Measurements from ENCODE around the gene GC.
"Not testable (repeated sequence)": the region's sequence is repeated elsewhere in the genome, so short reads cannot be mapped to it uniquely, and the experiment has no call there.

Gene GC

DNA sequence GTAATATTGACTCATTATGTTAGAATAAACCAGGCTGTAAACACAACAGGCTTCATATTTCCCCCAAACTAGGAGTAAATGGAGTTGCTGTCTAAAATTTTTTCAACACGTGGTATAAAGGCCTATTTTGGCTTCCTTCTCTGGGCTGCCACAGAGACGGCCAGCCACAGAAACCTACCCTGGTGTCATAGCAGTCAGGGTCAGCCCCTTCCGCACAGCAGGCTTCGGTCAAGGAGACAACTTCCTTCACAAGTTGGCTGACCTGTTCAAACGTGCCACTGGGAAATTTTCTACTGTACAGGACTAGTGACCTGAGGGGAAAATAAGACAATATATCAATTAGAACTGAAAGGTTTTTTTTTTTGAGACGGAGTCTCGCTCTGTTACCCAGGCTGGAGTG, 15.8 kb downstream of the GC start:
- in situ Hi-C loops (cut with MboI; ENCODE audit: low sequenced_read_pairs), result no loop called here

DNA sequence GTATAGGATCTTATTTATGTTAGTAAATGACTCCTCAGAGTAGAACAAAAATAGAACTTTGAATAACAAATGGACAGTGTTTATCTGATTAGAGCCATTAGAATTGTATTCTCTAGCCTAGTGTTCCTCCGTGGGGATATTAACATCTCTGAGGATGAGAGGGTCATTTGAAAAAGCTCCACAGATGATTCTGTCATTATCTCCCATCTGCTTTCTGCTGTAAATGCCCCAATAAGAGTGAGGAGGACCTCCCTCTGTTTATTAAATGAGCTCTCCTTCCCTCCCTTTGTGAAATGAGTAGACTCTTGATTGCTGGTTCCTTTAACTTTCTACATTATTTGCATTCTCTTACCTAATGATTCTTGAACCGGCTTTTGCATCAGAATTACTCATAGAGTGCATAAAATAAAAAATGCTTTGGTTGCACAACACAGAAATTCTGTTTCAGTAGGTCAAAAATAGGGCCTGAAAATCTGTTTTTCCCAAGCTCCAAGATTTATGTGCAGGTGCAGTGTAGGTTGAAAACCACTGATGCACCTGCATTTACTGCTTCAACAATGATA, 18.0 kb downstream of the GC start:
- in situ Hi-C loops (cut with MboI; ENCODE audit: low sequenced_read_pairs), result no loop called here

DNA sequence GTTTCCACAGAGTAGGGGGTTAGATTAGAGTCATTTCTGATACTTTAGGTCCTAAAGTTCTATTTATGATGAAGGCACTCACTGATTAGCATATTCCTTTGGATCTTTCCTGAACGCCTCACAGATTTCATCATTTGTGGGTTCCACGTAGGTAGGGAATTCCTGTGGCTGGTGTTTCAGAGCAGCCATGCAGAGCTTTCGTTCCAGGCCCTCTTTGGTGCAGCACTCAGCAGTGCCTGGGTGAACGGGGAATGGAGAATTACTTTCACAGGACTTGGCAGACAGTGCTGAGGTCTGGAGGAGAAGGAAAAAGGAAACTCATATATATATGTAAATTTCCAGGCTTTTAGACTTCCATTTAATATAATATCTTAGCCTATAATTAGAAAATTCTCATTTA, 18.5 kb downstream of the GC start:
- in situ Hi-C loops (cut with MboI; ENCODE audit: low sequenced_read_pairs), result no loop called here

DNA sequence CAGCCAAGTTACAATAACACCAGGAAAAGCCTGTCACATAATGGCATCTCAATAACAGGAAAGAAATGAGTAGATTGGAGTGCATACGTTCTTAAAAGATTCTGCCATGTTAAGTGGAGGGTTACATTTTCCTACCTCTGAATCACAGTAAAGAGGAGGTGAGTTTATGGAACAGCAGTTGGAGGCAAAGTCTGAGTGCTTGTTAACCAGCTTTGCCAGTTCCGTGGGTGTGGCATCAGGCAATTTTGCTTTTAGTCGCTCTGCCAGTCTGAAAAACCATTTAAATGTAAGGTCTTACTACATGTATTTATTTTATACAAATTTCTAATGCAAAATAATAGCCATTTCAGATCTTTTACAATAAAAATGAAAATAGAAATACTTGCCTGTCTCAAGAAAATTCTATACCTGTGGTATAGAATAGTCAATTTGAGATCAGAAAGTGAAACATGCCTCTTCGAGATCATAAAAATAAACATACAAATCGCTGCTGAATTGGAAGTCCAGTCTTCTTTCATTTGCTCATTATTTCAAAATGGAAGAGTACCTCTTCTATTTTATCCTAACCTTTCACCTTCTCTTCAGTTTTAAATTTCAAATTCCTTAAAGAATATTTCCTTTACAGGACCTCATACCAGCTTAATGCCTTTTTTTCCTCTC, 31.4 kb downstream of the GC start:
- in situ Hi-C loops (cut with MboI; ENCODE audit: low sequenced_read_pairs), result no loop called here

- in situ Hi-C loops (cut with MboI; ENCODE audit: low sequenced_read_pairs), result no loop called here
These were observed 34.8 kb downstream of the GC start for GRCh38 chr4:71749008-71749594.

DNA sequence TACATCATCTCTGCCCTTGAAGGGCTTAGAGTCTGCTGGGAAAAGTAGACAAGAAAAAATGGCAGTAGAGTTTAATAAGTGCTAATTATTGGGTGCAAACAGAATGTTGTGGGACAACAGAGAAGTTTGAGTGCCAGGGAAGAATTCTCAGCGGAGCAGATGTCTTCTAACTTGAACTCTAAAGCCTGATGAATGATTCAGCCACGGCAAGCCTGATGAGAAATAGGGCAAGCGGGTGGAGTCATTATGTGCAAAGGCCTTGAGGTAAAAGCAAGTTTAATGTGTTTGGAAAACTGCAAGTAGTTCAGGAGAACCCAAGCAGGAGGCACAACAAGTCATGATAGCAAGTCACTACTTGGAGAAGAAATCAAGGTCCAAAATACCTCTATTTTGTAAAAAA, 37.5 kb downstream of the GC start:
- in situ Hi-C loops (cut with MboI; ENCODE audit: low sequenced_read_pairs), result no loop called here

- in situ Hi-C loops (cut with MboI; ENCODE audit: low sequenced_read_pairs), result not testable (repeated sequence)
These were observed 45.1 kb downstream of the GC start for GRCh38 chr4:71738782-71739181.

GRCh38 chr4:71732706-71733105, 51.2 kb downstream of the GC start:
- in situ Hi-C loops (cut with MboI; ENCODE audit: low sequenced_read_pairs), result no loop called here

DNA sequence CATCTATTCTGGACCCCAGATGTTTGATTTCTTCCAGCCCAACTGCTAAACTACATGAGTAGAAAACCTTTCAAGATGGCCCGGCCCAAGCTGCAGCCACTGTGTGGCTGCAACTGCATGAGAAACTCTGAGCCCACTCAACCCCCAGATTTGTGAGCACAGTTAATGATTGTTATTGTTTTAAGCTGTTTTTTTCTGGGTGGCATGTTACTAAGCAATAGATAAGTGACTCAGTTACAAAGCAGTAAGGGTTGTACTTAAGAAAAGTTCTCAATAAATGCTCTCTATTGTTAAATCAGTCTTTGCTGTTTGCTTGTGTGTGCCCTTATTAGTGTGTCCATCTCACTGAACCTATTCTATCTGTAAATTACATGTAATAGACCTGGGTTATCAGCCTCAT, 51.8 kb downstream of the GC start:
- in situ Hi-C loops (cut with MboI; ENCODE audit: low sequenced_read_pairs), result no loop called here

DNA sequence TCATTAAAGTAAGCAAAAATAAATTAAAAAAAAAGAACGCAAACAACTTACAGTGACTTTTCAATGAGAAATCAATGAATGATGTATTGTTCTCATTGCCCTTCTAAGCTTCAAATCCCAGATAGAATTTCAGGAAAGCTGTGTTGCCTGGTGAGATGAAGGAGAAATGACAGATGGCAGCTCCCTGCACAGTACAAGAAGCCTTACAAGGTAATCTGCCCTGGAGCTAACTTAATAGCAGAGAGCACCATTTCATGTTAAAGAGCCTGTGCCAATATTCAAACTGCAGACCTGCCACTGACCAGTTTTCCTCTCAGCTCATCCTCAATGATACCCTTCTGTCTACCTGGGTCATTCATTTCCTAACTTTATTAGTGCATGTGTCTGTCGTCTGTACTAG, 54.0 kb downstream of the GC start:
- in situ Hi-C loops (cut with MboI; ENCODE audit: low sequenced_read_pairs), result no loop called here

- in situ Hi-C loops (cut with MboI; ENCODE audit: low sequenced_read_pairs), result loop anchor here (25.0 kb wide), 1 partner anchor 1076 kb away; the partner anchor contains the start of gene ENAM
These were observed 70.2 kb downstream of the GC start for GRCh38 chr4:71713611-71714203.

DNA sequence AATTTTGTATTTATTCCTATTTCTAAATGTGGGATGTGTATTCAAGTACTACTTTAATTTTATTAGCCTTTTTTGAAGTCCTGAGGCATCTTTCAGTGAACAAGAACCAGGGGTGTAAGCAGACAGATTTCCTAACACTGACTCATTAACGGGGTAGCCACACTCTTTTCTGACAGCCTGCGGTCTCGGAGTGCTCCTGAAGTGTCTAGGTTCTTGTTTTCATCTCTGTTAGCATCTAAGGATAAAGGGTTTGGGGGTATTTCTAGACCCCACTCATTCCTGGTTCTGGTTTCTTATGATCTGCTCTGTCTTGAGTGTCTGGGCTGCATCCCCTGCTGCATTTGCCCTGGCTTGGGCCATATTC, 71.9 kb downstream of the GC start:
- in situ Hi-C loops (cut with MboI; ENCODE audit: low sequenced_read_pairs), result loop anchor here (25.0 kb wide), 1 partner anchor 1075 kb away; the partner anchor contains the start of gene ENAM

GRCh38 chr4:71711044-71711984, 72.6 kb downstream of the GC start:
- in situ Hi-C loops (cut with MboI; ENCODE audit: low sequenced_read_pairs), result loop anchor here (25.0 kb wide), 1 partner anchor 1074 kb away; the partner anchor contains the start of gene ENAM

DNA sequence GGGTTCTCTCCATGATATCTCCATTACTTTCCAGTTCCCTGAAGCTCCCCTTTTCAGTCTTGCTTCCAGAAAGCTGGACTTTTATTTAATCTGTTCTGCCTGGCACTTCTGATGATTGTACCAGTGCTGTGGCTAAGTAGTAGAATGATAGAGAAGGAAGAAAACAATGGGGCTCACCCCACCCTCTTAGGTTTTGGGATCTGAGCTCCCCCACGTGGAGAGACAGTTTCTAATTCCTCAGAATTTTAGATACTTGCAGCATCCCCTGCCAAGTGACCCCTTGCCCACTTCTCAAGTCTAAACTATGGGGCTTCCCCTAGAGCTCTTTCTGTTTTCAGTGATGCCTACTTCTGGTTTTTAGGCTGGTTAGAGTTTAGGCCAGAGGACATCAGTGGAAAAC, 73.9 kb downstream of the GC start:
- in situ Hi-C loops (cut with MboI; ENCODE audit: low sequenced_read_pairs), result loop anchor here (25.0 kb wide), 1 partner anchor 1073 kb away; the partner anchor contains the start of gene ENAM

- in situ Hi-C loops (cut with MboI; ENCODE audit: low sequenced_read_pairs), result no loop called here
These were observed 85.7 kb downstream of the GC start for GRCh38 chr4:71698141-71698540.

GRCh38 chr4:71697031-71697430, 86.8 kb downstream of the GC start:
- in situ Hi-C loops (cut with MboI; ENCODE audit: low sequenced_read_pairs), result no loop called here

- in situ Hi-C loops (cut with MboI; ENCODE audit: low sequenced_read_pairs), result no loop called here
These were observed 88.9 kb downstream of the GC start for GRCh38 chr4:71694961-71695360.

DNA sequence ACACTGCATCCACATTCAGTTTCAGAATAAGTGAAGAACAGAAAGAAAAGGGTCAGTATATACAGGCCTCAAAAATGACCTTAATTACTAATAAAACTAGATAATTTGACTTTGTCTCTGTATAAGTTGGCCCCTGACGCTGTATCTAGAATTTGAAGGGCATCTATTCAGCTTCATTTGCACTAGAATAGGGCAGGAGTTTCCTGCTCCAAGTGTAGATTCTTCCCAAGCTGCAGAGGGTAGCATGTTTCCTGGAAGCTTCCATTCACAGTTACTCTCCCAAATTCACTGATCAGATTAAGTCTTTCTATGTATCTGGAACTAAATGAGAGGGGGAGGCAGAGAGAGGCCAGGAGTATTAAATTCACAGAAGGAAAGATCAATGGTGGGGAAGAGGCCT, 90.9 kb downstream of the GC start:
- in situ Hi-C loops (cut with MboI; ENCODE audit: low sequenced_read_pairs), result no loop called here

GRCh38 chr4:71692198-71692597, 91.7 kb downstream of the GC start:
- in situ Hi-C loops (cut with MboI; ENCODE audit: low sequenced_read_pairs), result no loop called here

Data from HL-60/S4 treated with retinoic acid at 250 ng/mL for 4 days and 3 days (cell line).